GM21447 (cell line): ENCODE results near the gene RANBP3L.

Source experiments
- ATAC-seq: cut with Tn5 transposase; IDR thresholded peaks from one replicate; pipeline ENCODE4 v1.9.1; 2021; ENCODE audit not compliant: unreplicated experiment

RANBP3L gene

GRCh38 chr5:36246036-36246800 lies 55.5 kb downstream of the RANBP3L start:
- ATAC-seq, result no peak

GRCh38 chr5:36244076-36244475 lies 57.6 kb downstream of the RANBP3L start:
- no peak for ATAC-seq

GRCh38 chr5:36243653-36244052 lies 58.0 kb downstream of the RANBP3L start:
- no peak for ATAC-seq

GRCh38 chr5:36242534-36243485 lies 58.9 kb downstream of the RANBP3L start:
- ATAC-seq, result no peak

GRCh38 chr5:36241631-36242533 lies 59.8 kb downstream of the RANBP3L start, which contains the start of gene NADK2:
Gene NADK2 (minus strand): TSS chr5:36241925. CDS start chr5:36241798, 127 bp downstream.
- ATAC-seq, result peak; percentile 89

GRCh38 chr5:36240779-36241630 lies 60.7 kb downstream of the RANBP3L start:
- peak; percentile 31 for ATAC-seq

GRCh38 chr5:36239370-36240293 lies 62.1 kb downstream of the RANBP3L start:
- ATAC-seq, result no peak

GRCh38 chr5:36238502-36239295 lies 63.0 kb downstream of the RANBP3L start:
- no peak for ATAC-seq

- ATAC-seq, result no peak
Measured at GRCh38 chr5:36237751-36238150, 64.0 kb downstream of the RANBP3L start.

- ATAC-seq, result no peak
Measured at GRCh38 chr5:36236801-36237200, 64.9 kb downstream of the RANBP3L start.

- ATAC-seq, result no peak
Measured at GRCh38 chr5:36232533-36232932, 69.2 kb downstream of the RANBP3L start.

GRCh38 chr5:36230151-36230790 lies 71.4 kb downstream of the RANBP3L start:
- no peak for ATAC-seq

- no peak for ATAC-seq
Measured at GRCh38 chr5:36228505-36228904, 73.2 kb downstream of the RANBP3L start.

- ATAC-seq, result no peak
Measured at GRCh38 chr5:36227046-36227445, 74.7 kb downstream of the RANBP3L start.

GRCh38 chr5:36222620-36223019 lies 79.1 kb downstream of the RANBP3L start:
- no peak for ATAC-seq

GRCh38 chr5:36217988-36218387 lies 83.7 kb downstream of the RANBP3L start:
- no peak for ATAC-seq

- ATAC-seq, result no peak
Measured at GRCh38 chr5:36217567-36217966, 84.1 kb downstream of the RANBP3L start.

GRCh38 chr5:36215910-36216309 lies 85.8 kb downstream of the RANBP3L start:
- no peak for ATAC-seq
